NCI-H1417 (cell line): ENCODE data around the gene TFF2.

ENCODE experiments used
- DNase-seq, 3 experiments: peaks; one replicate each; lab custom pipeline; 2025; lab: John Stamatoyannopoulos, UW

The TFF2 gene

GRCh38 chr21:42305707-42306147 is 45.1 kb downstream of the TFF2 start:
- DNase-seq: no peak

GRCh38 chr21:42304556-42305454 is 46.0 kb downstream of the TFF2 start:
- DNase-seq: no peak

DNA sequence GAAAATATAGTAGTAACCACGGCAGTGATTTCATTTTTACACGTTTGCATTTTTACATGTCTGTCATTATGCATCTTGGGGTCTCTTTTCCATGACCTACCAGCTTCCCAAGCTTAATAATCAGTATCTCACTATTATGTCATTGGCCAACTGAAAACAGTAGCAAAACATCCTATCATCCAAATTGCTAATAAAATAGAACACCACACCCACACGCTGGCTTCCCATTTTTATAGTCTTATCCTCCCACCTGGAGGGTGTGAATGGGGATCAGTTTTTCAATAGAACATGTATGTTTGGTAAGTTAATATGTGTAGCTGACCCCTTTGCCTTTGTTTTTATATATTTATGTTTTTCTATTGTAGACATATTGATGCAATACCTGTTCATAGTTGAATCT is 47.4 kb downstream of the TFF2 start:
- no peak for DNase-seq

DNA sequence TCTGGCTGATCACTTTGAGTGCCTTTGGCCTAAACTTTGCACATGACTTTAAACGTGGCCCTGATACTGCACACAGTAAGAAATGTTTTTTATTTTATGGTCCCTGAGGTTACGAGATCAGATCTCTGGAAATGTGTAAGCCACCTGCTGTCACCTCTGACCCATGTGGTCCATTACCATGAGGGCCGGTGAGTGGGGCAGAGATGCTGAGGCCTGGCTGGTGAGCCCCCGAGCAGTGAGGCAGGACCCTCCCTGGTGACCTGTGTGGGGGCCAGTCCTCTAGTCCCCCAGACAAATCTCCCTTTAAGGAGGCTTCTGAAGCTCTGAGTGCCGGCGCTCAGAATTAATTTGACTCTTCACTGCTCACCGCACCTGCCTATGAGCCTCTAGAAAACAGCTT is 48.0 kb downstream of the TFF2 start:
- peak; percentile 28 to 68 (median 67) for DNase-seq

- DNase-seq: peak in 2 of 3 experiments; percentile 60 to 77
These were observed 48.6 kb downstream of the TFF2 start for GRCh38 chr21:42302076-42302650.

- no peak for DNase-seq
These were observed 49.3 kb downstream of the TFF2 start for GRCh38 chr21:42301371-42302075.

GRCh38 chr21:42300956-42301355 is 49.8 kb downstream of the TFF2 start:
- no peak for DNase-seq

GRCh38 chr21:42300045-42300583 is 50.7 kb downstream of the TFF2 start:
- DNase-seq: no peak

- DNase-seq: no peak
These were observed 51.3 kb downstream of the TFF2 start for GRCh38 chr21:42299324-42300044.

GRCh38 chr21:42298657-42299056 is 52.1 kb downstream of the TFF2 start:
- no peak for DNase-seq

DNA sequence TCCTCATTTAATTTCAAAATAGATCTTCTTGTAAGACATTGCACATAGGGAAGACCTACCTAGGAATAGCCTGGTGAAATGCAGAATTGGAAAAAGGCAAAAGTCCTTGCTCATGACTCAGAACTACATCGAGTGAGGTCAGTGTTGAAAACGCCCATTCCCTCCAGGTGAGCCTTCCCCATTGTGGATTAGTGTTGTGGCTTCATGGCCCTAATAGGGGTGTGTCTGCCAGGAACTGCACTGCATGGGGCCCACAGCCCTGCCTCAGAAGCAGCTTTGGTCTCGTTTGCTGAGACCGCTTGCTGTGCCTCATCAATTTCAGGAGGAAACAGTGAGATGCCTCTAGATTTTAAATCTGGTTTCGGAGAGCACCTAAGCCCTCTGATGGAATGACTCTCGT is 52.6 kb downstream of the TFF2 start:
- DNase-seq: no peak

DNA sequence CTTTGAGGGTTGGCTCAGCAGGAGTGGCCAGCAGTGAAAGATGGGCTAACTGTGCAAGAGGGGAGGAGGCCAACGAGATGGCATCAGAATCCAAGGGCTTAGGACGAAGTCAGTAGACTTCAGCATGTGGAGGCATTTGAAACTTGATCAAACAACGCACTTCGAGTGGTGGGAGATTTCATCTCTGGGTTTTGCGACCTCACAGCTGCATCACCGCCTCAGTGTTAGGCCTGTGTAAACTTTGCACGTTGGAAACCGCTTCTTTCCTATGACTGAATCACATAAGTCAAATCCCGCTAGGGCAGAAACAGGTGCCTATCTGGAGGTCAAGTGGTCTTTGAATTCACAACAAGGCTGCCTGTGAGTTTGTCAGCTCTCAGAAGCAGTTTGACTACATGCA is 53.4 kb downstream of the TFF2 start:
- no peak for DNase-seq

GRCh38 chr21:42296501-42296900 is 54.3 kb downstream of the TFF2 start:
- no peak for DNase-seq
